RPMI7951 (cell line): ENCODE data around the gene FAM187B. TPM values are rescaled to one million over a fixed set of nuclear protein-coding genes. Genes with fewer than 3 reads are reported as not detected.
"Not testable (repeated sequence)": the region's sequence is repeated elsewhere in the genome, so short reads cannot be mapped to it uniquely, and the experiment has no call there.

Source experiments
- DNase-seq: peaks from one replicate; pipeline ENCODE4 v3.0.0-alpha.2; 2012; ENCODE audit warnings: low read depth
- total RNA-seq: library from RNA; depleted of rRNA; stranded (reverse); fragments of >200 nt; shearing (Covaris generic); gene quantifications from 2 replicates; pipeline ENCODE4 v1.2.3, GENCODE V29; 2014

FAM187B gene
- total RNA-seq, 1 experiment from 2014 or later, result not detected

GRCh38 chr19:35262101-35262761 is 33.7 kb upstream of the FAM187B start:
- DNase-seq, result no peak

- no peak for DNase-seq
These were observed 33.0 kb upstream of the FAM187B start for GRCh38 chr19:35261356-35262100.

GRCh38 chr19:35260694-35261304 is 32.3 kb upstream of the FAM187B start:
- DNase-seq, result no peak

- no peak for DNase-seq
These were observed 28.5 kb upstream of the FAM187B start for GRCh38 chr19:35257113-35257461.

- DNase-seq, result no peak
These were observed 28.0 kb upstream of the FAM187B start for GRCh38 chr19:35256566-35256965.

GRCh38 chr19:35254341-35255297 is 26.1 kb upstream of the FAM187B start:
- DNase-seq, result no peak

- no peak for DNase-seq
These were observed 25.1 kb upstream of the FAM187B start for GRCh38 chr19:35253316-35254286.

GRCh38 chr19:35251456-35251855 is 22.9 kb upstream of the FAM187B start:
- DNase-seq, result no peak

GRCh38 chr19:35249848-35250711 is 21.5 kb upstream of the FAM187B start:
- DNase-seq, result no peak

GRCh38 chr19:35249146-35249847 is 20.8 kb upstream of the FAM187B start:
- no peak for DNase-seq

- DNase-seq, result no peak
These were observed 20.0 kb upstream of the FAM187B start, which contains the start of gene LSR for GRCh38 chr19:35248310-35249145. TSS of gene LSR (plus strand) at chr19:35249002. CDS start at chr19:35249023, 21 bp downstream.

- no peak for DNase-seq
These were observed 19.2 kb upstream of the FAM187B start for GRCh38 chr19:35247526-35248309.

GRCh38 chr19:35246466-35247092 is 18.0 kb upstream of the FAM187B start:
- no peak for DNase-seq

GRCh38 chr19:35241417-35241816 is 12.9 kb upstream of the FAM187B start:
- no peak for DNase-seq

GRCh38 chr19:35240327-35240726 is 11.8 kb upstream of the FAM187B start:
- DNase-seq, result no peak

GRCh38 chr19:35239597-35239996 is 11.1 kb upstream of the FAM187B start:
- not testable (repeated sequence) for DNase-seq
